Right lobe of liver (tissue), 6 donors: Measurements from ENCODE around the gene ADSS1. TPM values are rescaled to one million over a fixed set of nuclear protein-coding genes. Genes with fewer than 3 reads are reported as not detected.
A peak's percentile ranks its signal among the peaks of the same experiment; 100 is the strongest.

Experiments
- ATAC-seq, 4 donors: fragments of 200-7000 bp; cut with Tn5 transposase; one replicate each; pipeline ENCODE4 v1.9.1; 2020; ENCODE audit warnings: mild to moderate bottlenecking in 4 of 4, moderate library complexity in 4 of 4
- DNase-seq, 3 donors: peaks; one replicate each; pipeline ENCODE4 v3.0.0-alpha.2; 2020
- H3K27ac ChIP-seq, 3 donors: fragments of 200-600 bp; one replicate each; pipeline ENCODE4 v1.8.0; 2022
- H3K27me3 ChIP-seq, 2 donors: fragments of 200-600 bp; one replicate each; pipeline ENCODE4 v1.8.0; 2022
- H3K36me3 ChIP-seq, 4 donors: fragments of 200-600 bp; sonication (generic) in 1 of 4; one replicate each; pipeline versions ENCODE4 v1.5.1 to v1.8.0; 2017 to 2022; ENCODE audit warnings: control low read depth in 1 of 4
- H3K4me1 ChIP-seq, 4 donors: fragments of 200-600 bp; sonication (generic) in 1 of 4; one replicate each; pipeline versions ENCODE4 v1.5.1 to v1.8.0; 2017 to 2022; ENCODE audit warnings: control low read depth in 1 of 4
- H3K4me3 ChIP-seq, 3 donors: fragments of 200-600 bp; one replicate each; pipeline ENCODE4 v1.8.0; 2022
- H3K9me3 ChIP-seq, 4 donors: fragments of 200-600 bp; sonication (generic) in 1 of 4; one replicate each; pipeline versions ENCODE4 v1.5.1 to v1.8.0; 2017 to 2022; ENCODE audit warnings: control low read depth in 1 of 4
- CTCF ChIP-seq, 4 donors: fragments of 200-600 bp in 3 of 4; fragments of 450-650 bp in 1 of 4; IDR thresholded peaks; one replicate each; pipeline versions ENCODE4 v1.5.1 to v1.8.0; 2016 to 2022; ENCODE audit warnings: antibody characterized with exemption in 4 of 4, mild to moderate bottlenecking in 2 of 4
- POLR2A ChIP-seq: fragments of 450-650 bp; IDR thresholded peaks from one replicate; pipeline ENCODE4 v1.6.1; 2017; ENCODE audit warnings: antibody characterized with exemption, mild to moderate bottlenecking
- WGBS: methylation state at CpG from one replicate; pipeline ENCODE4 v1.1.6; 2018; ENCODE audit warnings: low coverage, low lambda C conversion rate; ENCODE audit not compliant: insufficient coverage; ENCODE audit errors: missing lambda C conversion rate; 5-methylcytosine and 5-hydroxymethylcytosine counted together
- intact Hi-C, 2 donors: fragments of 100-400 bp; cut with DNase I; formaldehyde crosslinking; loops; one replicate each; pipeline versions ENCODE4 v1.11.2 to v1.14.1; 2022
- total RNA-seq, 6 experiments: library from RNA; depleted of rRNA in 2 of 6; stranded (reverse); fragments of >200 nt in 2 of 6; fragmentation: NEBNext Ultra II Directional in 3 of 6; extraction: Animal tissue kit (Norgen Biotek cat#: 25700) in 3 of 6; gene quantifications; one replicate each; pipeline versions ENCODE4 v1.1.0 to v1.2.4, GENCODE V29; 2016 to 2023
- donor health status: DM: no; HTN: yes; CAD: no.
- donor health status: DM: no; HTN: no; CAD: no.
- donor health status: DM: no; HTN: no; CAD: no.
- donor health status: DM: no; HTN: yes; CAD: no.
- donor health status: DM: no; HTN: yes; CAD: no.

The ADSS1 gene
- total RNA-seq, 6 experiments from 2014 or later = 8.1 to 50.5 (median 36.8) TPM

DNA sequence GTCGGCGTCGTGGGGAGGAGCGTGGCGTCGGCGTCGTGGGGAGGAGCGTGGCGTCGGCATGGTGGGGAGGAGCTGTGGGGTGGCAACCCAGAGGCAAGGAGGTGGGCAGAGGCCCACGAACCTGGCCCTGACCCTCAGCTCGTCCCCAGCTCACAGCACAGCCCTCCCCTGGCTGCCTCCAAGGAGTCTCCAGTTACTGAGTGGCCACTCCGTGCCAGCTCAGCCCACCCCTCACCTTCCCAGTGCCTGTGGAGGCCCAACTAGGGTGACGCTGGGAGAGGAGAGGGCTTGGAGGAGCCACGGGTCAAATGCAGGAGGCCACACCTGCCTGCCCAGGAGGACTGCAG is 5.8 kb downstream of the ADSS1 start:
- no peak for ATAC-seq
- Histone ChIP-seq H3K9me3 (no peaks in the 10 kb centered on the region), H3K27ac (no peak overlapping the region), H3K4me3 (no peak overlapping the region), H3K36me3 (no peaks in the 10 kb centered on the region), H3K4me1 (peaks cover 0 to 54% (median 25%) of the 10 kb centered on the region in 4 donors), H3K27me3 (no peaks in the 10 kb centered on the region)
- intact Hi-C loops = no loop called here
- TF ChIP-seq POLR2A (no peak), CTCF (IDR thresholded peaks at IDR 0.05) (no peak)
- WGBS = 100% methylated on average over 2 of the region's 16 CpGs
- DNase-seq = no peak

- no CpG with 5 or more reads among the region's 5 CpGs for WGBS
- ATAC-seq (no peak), DNase-seq (no peak)
- no peaks in the 10 kb centered on the region for H3K36me3 ChIP-seq
- H3K27me3 ChIP-seq = no peaks in the 10 kb centered on the region
- TF ChIP-seq POLR2A = no peak
- no peak for TF ChIP-seq CTCF (IDR thresholded peaks at IDR 0.05)
- no peak overlapping the region for H3K4me3 ChIP-seq
- H3K9me3 ChIP-seq = no peaks in the 10 kb centered on the region
- H3K4me1 ChIP-seq = peaks cover 0 to 56% (median 27%) of the 10 kb centered on the region in 4 donors
- intact Hi-C loops = no loop called here
- no peak overlapping the region for H3K27ac ChIP-seq
Measured at GRCh38 chr14:104730487-104730886, 6.5 kb downstream of the ADSS1 start.

- DNase-seq (no peak), ATAC-seq (no peak)
- WGBS = no CpG with 5 or more reads among the region's 18 CpGs
- Histone ChIP-seq H3K27ac (peak overlapping the region; percentile 66 to 82 (median 78)), H3K4me1 (peaks cover 0 to 54% (median 29%) of the 10 kb centered on the region in 4 donors), H3K27me3 (no peaks in the 10 kb centered on the region), H3K36me3 (no peaks in the 10 kb centered on the region), H3K4me3 (no peak overlapping the region), H3K9me3 (no peaks in the 10 kb centered on the region)
- intact Hi-C loops = no loop called here
- TF ChIP-seq POLR2A = no peak
- TF ChIP-seq CTCF (IDR thresholded peaks at IDR 0.05) = peak; percentile 14 to 28 (median 24)
Measured at GRCh38 chr14:104731320-104732294, 7.6 kb downstream of the ADSS1 start.

- H3K27ac ChIP-seq = peak overlapping the region; percentile 66 to 99 (median 82)
- intact Hi-C loops = no loop called here
- peak; percentile 42 to 66 (median 60) for ATAC-seq
- 24% methylated on average over 5 of the region's 14 CpGs for WGBS
- H3K4me1 ChIP-seq = peaks cover 0 to 57% (median 30%) of the 10 kb centered on the region in 4 donors
- no peaks in the 10 kb centered on the region for H3K36me3 ChIP-seq
- no peak for TF ChIP-seq CTCF (IDR thresholded peaks at IDR 0.05)
- TF ChIP-seq POLR2A = peak; percentile 58
- DNase-seq = peak; percentile 94 to 98 (median 97)
- no peak overlapping the region for H3K4me3 ChIP-seq
- H3K27me3 ChIP-seq = no peaks in the 10 kb centered on the region
- no peaks in the 10 kb centered on the region for H3K9me3 ChIP-seq
Measured at GRCh38 chr14:104732355-104732804, 8.4 kb downstream of the ADSS1 start.
